NCI-H2196 treated with DMSO at 0.1 percent for 48 hours (cell line): Measurements from ENCODE around the gene LSM3.
"Not testable (repeated sequence)": the region's sequence is repeated elsewhere in the genome, so short reads cannot be mapped to it uniquely, and the experiment has no call there.

Source experiments
- DNase-seq: peaks from one replicate; lab custom pipeline; 2025; ENCODE audit not compliant: unreplicated experiment; lab: John Stamatoyannopoulos, UW

LSM3 gene

GRCh38 chr3:14216257-14217048, 37.8 kb downstream of the LSM3 start:
- DNase-seq = no peak

GRCh38 chr3:14218355-14218754, 39.7 kb downstream of the LSM3 start:
- no peak for DNase-seq

GRCh38 chr3:14220933-14221332, 42.3 kb downstream of the LSM3 start:
- DNase-seq = no peak

- no peak for DNase-seq
Observed at GRCh38 chr3:14221902-14222301, 43.3 kb downstream of the LSM3 start.

- DNase-seq = no peak
Observed at GRCh38 chr3:14222457-14222856, 43.8 kb downstream of the LSM3 start.

GRCh38 chr3:14222900-14223594, 44.4 kb downstream of the LSM3 start:
- no peak for DNase-seq

GRCh38 chr3:14223595-14223994, 45.0 kb downstream of the LSM3 start:
- DNase-seq = no peak

GRCh38 chr3:14224895-14225294, 46.3 kb downstream of the LSM3 start:
- DNase-seq = no peak

- DNase-seq = no peak
Observed at GRCh38 chr3:14225421-14225820, 46.8 kb downstream of the LSM3 start.

- DNase-seq = not testable (repeated sequence)
Observed at GRCh38 chr3:14226351-14226750, 47.7 kb downstream of the LSM3 start.

- no peak for DNase-seq
Observed at GRCh38 chr3:14227856-14228255, 49.2 kb downstream of the LSM3 start.

- no peak for DNase-seq
Observed at GRCh38 chr3:14228681-14229470, 50.3 kb downstream of the LSM3 start.

GRCh38 chr3:14229695-14230094, 51.1 kb downstream of the LSM3 start:
- DNase-seq = not testable (repeated sequence)

- DNase-seq = no peak
Observed at GRCh38 chr3:14230729-14231128, 52.1 kb downstream of the LSM3 start.

- DNase-seq = no peak
Observed at GRCh38 chr3:14231145-14231990, 52.8 kb downstream of the LSM3 start.

GRCh38 chr3:14231998-14232501, 53.4 kb downstream of the LSM3 start:
- DNase-seq = no peak

GRCh38 chr3:14234251-14235002, 55.8 kb downstream of the LSM3 start:
- DNase-seq = no peak

GRCh38 chr3:14235003-14235911, 56.6 kb downstream of the LSM3 start:
- DNase-seq = no peak

GRCh38 chr3:14235912-14236295, 57.3 kb downstream of the LSM3 start:
- no peak for DNase-seq
